K562 (cell line): ENCODE measurements around the gene DOCK3. TPM values are rescaled to one million over a fixed set of nuclear protein-coding genes. Genes with fewer than 3 reads are reported as not detected.
"Not testable (repeated sequence)": the region's sequence is repeated elsewhere in the genome, so short reads cannot be mapped to it uniquely, and the experiment has no call there.

Experiments used
- ATAC-seq: fragments of 200-7000 bp; cut with Tn5 transposase; 3 replicates; pipeline ENCODE4 v1.9.1; 2020; ENCODE audit warnings: moderate library complexity
- BruUV-seq: library from RNA; stranded (reverse); fragments of 400-500 nt; replicated peaks from 2 replicates; lab custom pipeline; 2021; lab: Mats Ljungman, UMichigan
- CTCF ChIA-PET: fragments of 300-600 bp; formaldehyde crosslinking; extraction: SDS; loops from one replicate; lab custom pipeline; 2021; ENCODE audit warnings: low intra/inter-chr PET ratio; lab: Yijun Ruan, JAX
- POLR2A ChIA-PET: fragments of 300-600, 350-650 bp; sonication (Branson Sonifier 250); formaldehyde crosslinking; extraction: SDS; loops from one replicate; lab custom pipeline; 2021; ENCODE audit warnings: antibody characterized with exemption, inconsistent platforms; lab: Yijun Ruan, JAX
- DNase-seq, 4 experiments: peaks; one replicate each; pipeline versions ENCODE4 v3.0.0 to v3.0.0-alpha.2; 2011 to 2018; ENCODE audit warnings: low spot score in 3 of 4, mixed read lengths in 3 of 4; ENCODE audit errors: extremely low read depth in 1 of 4
- FAIRE-seq: peaks from 2 replicates; lab custom pipeline; 2011; peaks lifted over from hg19 to GRCh38; lab: Jason Lieb, UNC
- H2AFZ ChIP-seq: 2 replicates; pipeline ENCODE4 v1.6.0; 2011; ENCODE audit warnings: low read depth, low read length, control low read depth, inconsistent platforms
- H3K27ac ChIP-seq: fragments of 200-600 bp; 3 replicates; pipeline ENCODE4 v1.8.0; 2011; ENCODE audit warnings: low read depth, mild to moderate bottlenecking, control low read depth, inconsistent platforms, low read length, moderate library complexity, mixed read lengths; ENCODE audit errors: extremely low read depth
- H3K27me3 ChIP-seq, 2 experiments: fragments of 300-600 bp in 1 of 2; 2 replicates in 1 of 2; 3 replicates in 1 of 2; pipeline versions ENCODE4 v1.6.0 to v1.8.0; 2011; ENCODE audit warnings: inconsistent platforms in 2 of 2, low read length in 2 of 2, mild to moderate bottlenecking in 1 of 2, mixed read lengths in 1 of 2, moderate library complexity in 1 of 2; ENCODE audit not compliant: control insufficient read depth in 2 of 2, insufficient read depth in 2 of 2
- H3K36me3 ChIP-seq: fragments of 300-600 bp; 3 replicates; pipeline ENCODE4 v1.8.0; 2011; ENCODE audit warnings: mild to moderate bottlenecking, low read length, inconsistent platforms; ENCODE audit not compliant: control insufficient read depth, insufficient read depth
- H3K4me1 ChIP-seq, 2 experiments: fragments of 200-600 bp in 1 of 2; replicated peaks in 1 of 2; 2 replicates in 1 of 2; 3 replicates in 1 of 2; pipeline versions ENCODE4 v1.5.1 to v1.8.0; 2011; ENCODE audit warnings: inconsistent platforms in 2 of 2, low read length in 2 of 2, mild to moderate bottlenecking in 1 of 2, mixed read lengths in 1 of 2, moderate library complexity in 1 of 2; ENCODE audit not compliant: control insufficient read depth in 2 of 2, insufficient read depth in 2 of 2
- H3K4me2 ChIP-seq: 2 replicates; pipeline ENCODE4 v1.6.1; 2011; ENCODE audit warnings: low read length, control low read depth, inconsistent platforms, mixed read lengths; ENCODE audit not compliant: insufficient read depth
- H3K4me3 ChIP-seq: fragments of 200-600 bp; sonication (generic), shearing (Covaris generic); 2 replicates; pipeline ENCODE4 v1.5.1; 2016; ENCODE audit warnings: control low read depth, inconsistent platforms
- H3K79me2 ChIP-seq: fragments of 200-600 bp; 3 replicates; pipeline ENCODE4 v1.8.0; 2011; ENCODE audit warnings: low read length, inconsistent platforms; ENCODE audit not compliant: control insufficient read depth, insufficient read depth
- H3K9ac ChIP-seq, 2 experiments: 2 replicates each; pipeline versions ENCODE4 v1.6.0 to v1.6.1; 2011; ENCODE audit warnings: low read depth in 2 of 2, low read length in 2 of 2, control low read depth in 1 of 2, inconsistent platforms in 1 of 2, mild to moderate bottlenecking in 1 of 2, mixed read lengths in 1 of 2; ENCODE audit not compliant: insufficient read depth in 1 of 2
- H3K9me1 ChIP-seq: one replicate; pipeline ENCODE4 v1.6.0; 2011; ENCODE audit warnings: inconsistent platforms, mild to moderate bottlenecking, low read length, moderate library complexity; ENCODE audit not compliant: control insufficient read depth, insufficient read depth
- H3K9me3 ChIP-seq: replicated peaks from 2 replicates; pipeline ENCODE4 v1.5.1; 2011; ENCODE audit warnings: low read depth, low read length, inconsistent platforms; ENCODE audit not compliant: control insufficient read depth, insufficient read depth
- H4K20me1 ChIP-seq: replicated peaks from 2 replicates; pipeline ENCODE4 v1.6.1; 2011; ENCODE audit warnings: low read length, inconsistent platforms, mixed read lengths; ENCODE audit not compliant: control insufficient read depth, insufficient read depth
- BRCA1 ChIP-seq, 2 experiments: fragments of 450-650 bp in 1 of 2; sonication (generic) in 1 of 2; formaldehyde crosslinking in 1 of 2; IDR thresholded peaks; 2 replicates each; pipeline versions ENCODE4 v1.5.0 to v1.6.1; 2017 to 2020; ENCODE audit warnings: mild to moderate bottlenecking in 1 of 2, missing genetic modification reagents in 1 of 2
- CSDE1 ChIP-seq, 2 experiments: fragments of 450-650 bp; IDR thresholded peaks; 2 replicates each; pipeline ENCODE4 v1.6.1; 2016; ENCODE audit warnings: mild to moderate bottlenecking in 1 of 2
- EP400 ChIP-seq: fragments of 450-650 bp; IDR thresholded peaks from 2 replicates; pipeline ENCODE4 v1.6.1; 2017; ENCODE audit warnings: antibody characterized with exemption, mild to moderate bottlenecking, moderate library complexity
- SP2 ChIP-seq: IDR thresholded peaks from 2 replicates; pipeline ENCODE4 v1.6.1; 2011; ENCODE audit warnings: mild to moderate bottlenecking, low read depth, low read length, moderate library complexity; ENCODE audit not compliant: poor library complexity, severe bottlenecking; ENCODE audit errors: extremely low read depth
- XRCC3 ChIP-seq: fragments of 450-650 bp; IDR thresholded peaks from 2 replicates; pipeline ENCODE4 v1.6.1; 2017; ENCODE audit warnings: mild to moderate bottlenecking, moderate library complexity
- ZEB2 ChIP-seq: fragments of 450-650 bp; IDR thresholded peaks from 2 replicates; pipeline ENCODE4 v1.6.1; 2016
- ZNF143 ChIP-seq: sonication (generic); formaldehyde crosslinking; IDR thresholded peaks from 2 replicates; pipeline ENCODE4 v1.9.0; 2022; ENCODE audit warnings: mild to moderate bottlenecking, missing genetic modification reagents
- ZNF24 ChIP-seq: fragments of 450-650 bp; IDR thresholded peaks from 2 replicates; pipeline ENCODE4 v1.6.1; 2016
- WGBS: fragments of 100-300 bp; shearing (Covaris generic); methylation state at CpG from one replicate; pipeline ENCODE4 v1.1.6; 2016; ENCODE audit warnings: low coverage, mixed read lengths; ENCODE audit not compliant: insufficient coverage; ENCODE audit errors: missing lambda C conversion rate; 5-methylcytosine and 5-hydroxymethylcytosine counted together
- in situ Hi-C: fragments of 300-500 bp; cut with MboI; formaldehyde crosslinking; loops from 4 replicates; pipeline ENCODE4 v1.15.0; 2018; ENCODE audit warnings: inconsistent platforms, mixed read lengths
- intact Hi-C: fragments of 100-400 bp; cut with micrococcal nuclease; formaldehyde crosslinking; loops from 2 replicates; pipeline ENCODE4 v1.14.2; 2022
- polyA plus RNA-seq, 8 experiments: library from polyadenylated mRNA; depleted of rRNA in 4 of 8; stranded (reverse) in 5 of 8; unstranded in 3 of 8; fragments of >200 nt; fragmentation: Nextera tagmentation in 2 of 8; fragmentation: Illumina TruSeq in 1 of 8; extraction: Ambion mirVana in 2 of 8; extraction: Trizol in 1 of 8; gene quantifications; 2 replicates each; pipeline versions ENCODE4 v1.2.1 to v1.2.3, GENCODE V29; 2011 to 2014; ENCODE audit warnings: inconsistent platforms in 1 of 8, missing spikeins in 1 of 8
- total RNA-seq, 7 experiments: library from RNA; depleted of rRNA in 6 of 7; stranded (reverse); fragments of >200 nt in 6 of 7; fragmentation: Illumina TruSeq in 2 of 7; extraction: Trizol in 2 of 7; gene quantifications; 2 replicates each; pipeline versions ENCODE4 v1.2.1 to v1.2.3, GENCODE V29; 2011 to 2021; ENCODE audit warnings: low replicate concordance in 1 of 7
- TF ChIP-seq, protein P1 (sequence below): fragments of 450-650 bp; IDR thresholded peaks from 2 replicates; pipeline ENCODE4 v1.6.1; 2016; ENCODE audit warnings: borderline replicate concordance
- TF ChIP-seq, protein P2 (sequence below): sonication (generic); formaldehyde crosslinking; IDR thresholded peaks from 2 replicates; pipeline ENCODE4 v1.8.1; 2023; ENCODE audit warnings: mild to moderate bottlenecking, missing genetic modification reagents
- TF ChIP-seq, protein P3 (sequence below): fragments of 450-650 bp; IDR thresholded peaks from 2 replicates; pipeline ENCODE4 v1.6.1; 2016; ENCODE audit warnings: antibody characterized with exemption

DOCK3 gene
- total and polyA plus RNA-seq, 9 of the 15 experiments (the other 6 are each of a cell fraction or from before 2014, with no cell fraction given) = under 0.01 to 0.03 (median 0.01) TPM; not detected in 4

DNA sequence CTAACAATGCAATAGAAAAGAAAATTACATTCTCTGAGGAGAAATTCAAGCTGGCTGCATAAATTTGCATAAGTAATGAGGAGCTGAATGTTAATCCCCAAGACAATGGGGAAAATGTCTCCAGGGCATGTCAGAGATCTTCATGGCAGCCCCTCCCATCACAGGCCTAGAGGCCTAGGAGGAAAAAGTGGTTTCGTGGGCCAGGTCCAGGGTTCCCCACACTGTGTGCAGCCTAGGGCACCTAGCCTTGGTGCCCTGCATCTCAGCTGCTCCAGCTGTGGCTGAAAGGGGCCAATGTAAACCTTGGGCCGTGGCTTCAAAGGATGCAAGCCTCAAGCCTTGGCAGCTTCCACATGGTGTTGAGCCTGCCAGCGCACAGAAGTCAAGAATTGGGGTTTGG lies 511.7 kb downstream of the DOCK3 start:
- in situ Hi-C loops = not testable (repeated sequence)

DNA sequence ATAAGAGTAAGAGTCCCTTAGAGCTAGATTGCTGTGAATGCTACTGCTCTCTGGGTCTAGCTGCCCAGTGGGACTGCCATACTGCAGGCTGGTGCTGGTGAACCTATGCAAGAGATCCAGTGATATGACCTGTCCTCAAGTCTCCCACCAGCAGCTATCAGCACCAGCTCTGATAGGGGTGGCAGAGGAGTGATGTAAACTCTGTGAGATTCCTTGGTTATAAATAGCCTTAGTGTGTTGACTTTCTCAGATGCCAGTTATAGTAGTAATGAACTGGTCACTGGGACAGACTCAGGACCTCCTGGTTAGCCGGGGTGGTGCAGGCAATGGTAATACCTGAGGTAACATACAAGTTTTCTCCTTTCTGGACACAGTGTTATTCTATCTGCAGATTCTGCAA lies 515.5 kb downstream of the DOCK3 start:
- no peaks in the 10 kb centered on the region for H3K27me3 ChIP-seq
- DNase-seq (no peak), FAIRE-seq (no peak), ATAC-seq (no peak)
- POLR2A ChIA-PET = no interaction called here
- 0% methylated on average over 1 of the region's 1 CpG for WGBS
- in situ Hi-C loops = no loop called here
- H3K4me3 ChIP-seq = no peak overlapping the region
- no peak overlapping the region for H3K27ac ChIP-seq
- TF ChIP-seq, protein P1, sequence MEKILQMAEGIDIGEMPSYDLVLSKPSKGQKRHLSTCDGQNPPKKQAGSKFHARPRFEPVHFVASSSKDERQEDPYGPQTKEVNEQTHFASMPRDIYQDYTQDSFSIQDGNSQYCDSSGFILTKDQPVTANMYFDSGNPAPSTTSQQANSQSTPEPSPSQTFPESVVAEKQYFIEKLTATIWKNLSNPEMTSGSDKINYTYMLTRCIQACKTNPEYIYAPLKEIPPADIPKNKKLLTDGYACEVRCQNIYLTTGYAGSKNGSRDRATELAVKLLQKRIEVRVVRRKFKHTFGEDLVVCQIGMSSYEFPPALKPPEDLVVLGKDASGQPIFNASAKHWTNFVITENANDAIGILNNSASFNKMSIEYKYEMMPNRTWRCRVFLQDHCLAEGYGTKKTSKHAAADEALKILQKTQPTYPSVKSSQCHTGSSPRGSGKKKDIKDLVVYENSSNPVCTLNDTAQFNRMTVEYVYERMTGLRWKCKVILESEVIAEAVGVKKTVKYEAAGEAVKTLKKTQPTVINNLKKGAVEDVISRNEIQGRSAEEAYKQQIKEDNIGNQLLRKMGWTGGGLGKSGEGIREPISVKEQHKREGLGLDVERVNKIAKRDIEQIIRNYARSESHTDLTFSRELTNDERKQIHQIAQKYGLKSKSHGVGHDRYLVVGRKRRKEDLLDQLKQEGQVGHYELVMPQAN = no peak
- TF ChIP-seq SP2 (no peak), EP400 (no peak), XRCC3 (no peak), ZNF143 (CRISPR knock-in tag) (no peak), CSDE1 (IDR thresholded peaks at IDR 0.05) (no peak), ZEB2 (no peak), BRCA1 (IDR thresholded peaks at IDR 0.05) (no peak), BRCA1 (CRISPR knock-in tag; IDR thresholded peaks at IDR 0.05) (no peak), ZNF24 (no peak)
- TF ChIP-seq, protein P2, sequence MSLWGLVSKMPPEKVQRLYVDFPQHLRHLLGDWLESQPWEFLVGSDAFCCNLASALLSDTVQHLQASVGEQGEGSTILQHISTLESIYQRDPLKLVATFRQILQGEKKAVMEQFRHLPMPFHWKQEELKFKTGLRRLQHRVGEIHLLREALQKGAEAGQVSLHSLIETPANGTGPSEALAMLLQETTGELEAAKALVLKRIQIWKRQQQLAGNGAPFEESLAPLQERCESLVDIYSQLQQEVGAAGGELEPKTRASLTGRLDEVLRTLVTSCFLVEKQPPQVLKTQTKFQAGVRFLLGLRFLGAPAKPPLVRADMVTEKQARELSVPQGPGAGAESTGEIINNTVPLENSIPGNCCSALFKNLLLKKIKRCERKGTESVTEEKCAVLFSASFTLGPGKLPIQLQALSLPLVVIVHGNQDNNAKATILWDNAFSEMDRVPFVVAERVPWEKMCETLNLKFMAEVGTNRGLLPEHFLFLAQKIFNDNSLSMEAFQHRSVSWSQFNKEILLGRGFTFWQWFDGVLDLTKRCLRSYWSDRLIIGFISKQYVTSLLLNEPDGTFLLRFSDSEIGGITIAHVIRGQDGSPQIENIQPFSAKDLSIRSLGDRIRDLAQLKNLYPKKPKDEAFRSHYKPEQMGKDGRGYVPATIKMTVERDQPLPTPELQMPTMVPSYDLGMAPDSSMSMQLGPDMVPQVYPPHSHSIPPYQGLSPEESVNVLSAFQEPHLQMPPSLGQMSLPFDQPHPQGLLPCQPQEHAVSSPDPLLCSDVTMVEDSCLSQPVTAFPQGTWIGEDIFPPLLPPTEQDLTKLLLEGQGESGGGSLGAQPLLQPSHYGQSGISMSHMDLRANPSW (CRISPR knock-in tag) = no peak
- TF ChIP-seq, protein P3, sequence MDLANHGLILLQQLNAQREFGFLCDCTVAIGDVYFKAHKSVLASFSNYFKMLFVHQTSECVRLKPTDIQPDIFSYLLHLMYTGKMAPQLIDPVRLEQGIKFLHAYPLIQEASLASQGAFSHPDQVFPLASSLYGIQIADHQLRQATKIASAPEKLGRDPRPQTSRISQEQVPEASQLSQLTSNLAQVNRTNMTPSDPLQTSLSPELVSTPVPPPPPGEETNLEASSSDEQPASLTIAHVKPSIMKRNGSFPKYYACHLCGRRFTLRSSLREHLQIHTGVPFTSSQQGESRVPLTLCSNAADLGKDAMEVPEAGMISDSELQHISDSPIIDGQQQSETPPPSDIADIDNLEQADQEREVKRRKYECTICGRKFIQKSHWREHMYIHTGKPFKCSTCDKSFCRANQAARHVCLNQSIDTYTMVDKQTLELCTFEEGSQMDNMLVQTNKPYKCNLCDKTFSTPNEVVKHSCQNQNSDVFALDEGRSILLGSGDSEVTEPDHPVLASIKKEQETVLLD = no peak
- no peak overlapping the region for H3K9ac ChIP-seq
- H3K4me2 ChIP-seq = no peak overlapping the region
- no peaks in the 10 kb centered on the region for H3K36me3 ChIP-seq
- CTCF ChIA-PET = no interaction called here
- no peaks in the 10 kb centered on the region for H3K79me2 ChIP-seq
- BruUV-seq = no TSS peak
- H3K4me1 ChIP-seq = no peaks in the 10 kb centered on the region
- H2AFZ ChIP-seq = no peak overlapping the region
- H4K20me1 ChIP-seq = no peaks in the 10 kb centered on the region
- intact Hi-C loops = no loop called here
- H3K9me3 ChIP-seq = no peaks in the 10 kb centered on the region
- H3K9me1 ChIP-seq = no peaks in the 10 kb centered on the region

More for the DNA sequence above, 511.7 kb downstream of the DOCK3 start:
- H3K4me2 ChIP-seq, H3K4me1 ChIP-seq, intact Hi-C loops, DNase-seq, H3K27me3 ChIP-seq, POLR2A ChIA-PET, H3K9me1 ChIP-seq, H2AFZ ChIP-seq, H3K27ac ChIP-seq, H3K9me3 ChIP-seq, FAIRE-seq, H3K36me3 ChIP-seq, H4K20me1 ChIP-seq, CTCF ChIA-PET, BruUV-seq, H3K79me2 ChIP-seq, H3K9ac ChIP-seq, H3K4me3 ChIP-seq, ATAC-seq: not testable (repeated sequence)
- WGBS = no CpG with 5 or more reads among the region's 3 CpGs
